Brain pericyte (primary cell): ENCODE results near the gene MYO1A.

Experiments
- DNase-seq: peaks from one replicate; pipeline ENCODE4 v3.0.0-alpha.2; 2012; ENCODE audit warnings: low read depth, low spot score

Gene MYO1A

GRCh38 chr12:57049890-57050289, at the start of gene MYO1A:
Gene MYO1A, minus strand, starts transcription at chr12:57050129. Its CDS starts 1,806 bp downstream, at chr12:57048323.
- DNase-seq, result no peak

GRCh38 chr12:57099047-57099714, 49.3 kb upstream of the MYO1A start:
- DNase-seq, result no peak

- DNase-seq, result no peak
Measured at GRCh38 chr12:57098546-57098945, 48.6 kb upstream of the MYO1A start.

GRCh38 chr12:57097554-57097835, 47.6 kb upstream of the MYO1A start:
- no peak for DNase-seq

GRCh38 chr12:57096748-57097553, 47.0 kb upstream of the MYO1A start:
- no peak for DNase-seq

- no peak for DNase-seq
Measured at GRCh38 chr12:57096099-57096572, 46.2 kb upstream of the MYO1A start.

- no peak for DNase-seq
Measured at GRCh38 chr12:57095440-57095839, 45.5 kb upstream of the MYO1A start.

- no peak for DNase-seq
Measured at GRCh38 chr12:57094208-57095160, 44.6 kb upstream of the MYO1A start.

- no peak for DNase-seq
Measured at GRCh38 chr12:57093415-57094207, 43.7 kb upstream of the MYO1A start.

- no peak for DNase-seq
Measured at GRCh38 chr12:57092876-57093414, 43.0 kb upstream of the MYO1A start.

GRCh38 chr12:57092529-57092862, 42.6 kb upstream of the MYO1A start:
- no peak for DNase-seq

- no peak for DNase-seq
Measured at GRCh38 chr12:57091638-57092528, 42.0 kb upstream of the MYO1A start.

- no peak for DNase-seq
Measured at GRCh38 chr12:57090924-57091637, 41.2 kb upstream of the MYO1A start.

GRCh38 chr12:57090490-57090889, 40.6 kb upstream of the MYO1A start:
- no peak for DNase-seq

GRCh38 chr12:57089271-57090245, 39.6 kb upstream of the MYO1A start:
- no peak for DNase-seq

- peak; percentile 84 for DNase-seq
Measured at GRCh38 chr12:57088354-57089270, 38.7 kb upstream of the MYO1A start, which contains the start of gene NAB2. Gene NAB2, plus strand, starts transcription at chr12:57089114. Its CDS starts 158 bp downstream, at chr12:57089272.
